GM12891 (cell line): Measurements from ENCODE around the gene ARF4.

Experiments
- DNase-seq: peaks from one replicate; pipeline ENCODE4 v3.0.0; 2011; ENCODE audit warnings: low spot score; ENCODE audit not compliant: insufficient read length
- FAIRE-seq: peaks from 2 replicates; lab custom pipeline; 2011; peaks lifted over from hg19 to GRCh38; lab: Jason Lieb, UNC
- PAX5 ChIP-seq: IDR thresholded peaks from 2 replicates; pipeline ENCODE4 v1.6.1; 2011; ENCODE audit warnings: low read length, moderate library complexity, mild to moderate bottlenecking; ENCODE audit not compliant: insufficient read depth, severe bottlenecking
- POLR2A ChIP-seq: IDR thresholded peaks from 2 replicates; pipeline ENCODE4 v1.6.1; 2011; ENCODE audit warnings: low read depth, low read length, control low read depth
- POLR2AphosphoS5 ChIP-seq: IDR thresholded peaks from 2 replicates; pipeline ENCODE4 v1.6.1; 2011; ENCODE audit warnings: low read depth, low read length, control low read depth
- POU2F2 ChIP-seq: IDR thresholded peaks from 2 replicates; pipeline ENCODE4 v1.6.1; 2011; ENCODE audit warnings: low read depth, mild to moderate bottlenecking, control low read depth, low read length, moderate library complexity
- SPI1 ChIP-seq: IDR thresholded peaks from 2 replicates; pipeline ENCODE4 v1.6.1; 2011; ENCODE audit warnings: low read depth, low read length, control low read depth
- TAF1 ChIP-seq: IDR thresholded peaks from 2 replicates; pipeline ENCODE4 v1.6.1; 2011; ENCODE audit warnings: low read depth, low read length, control low read depth

The ARF4 gene

GRCh38 chr3:57587905-57588304 lies 9.2 kb downstream of the ARF4 start:
- FAIRE-seq: no peak
- TF ChIP-seq PAX5 (no peak), POLR2AphosphoS5 (no peak), SPI1 (no peak), POLR2A (no peak), TAF1 (no peak), POU2F2 (no peak)
- DNase-seq: no peak

GRCh38 chr3:57586778-57587177 lies 10.4 kb downstream of the ARF4 start:
- DNase-seq (no peak), FAIRE-seq (no peak)
- TF ChIP-seq POLR2A: no peak
- no peak for TF ChIP-seq POU2F2
- no peak for TF ChIP-seq SPI1
- TF ChIP-seq POLR2AphosphoS5: no peak
- no peak for TF ChIP-seq PAX5
- TF ChIP-seq TAF1: no peak

GRCh38 chr3:57583544-57583943 lies 13.6 kb downstream of the ARF4 start:
- FAIRE-seq: no peak
- DNase-seq: no peak
- TF ChIP-seq PAX5: no peak
- TF ChIP-seq POLR2AphosphoS5: no peak
- TF ChIP-seq POU2F2: no peak
- TF ChIP-seq TAF1: no peak
- TF ChIP-seq POLR2A: no peak
- no peak for TF ChIP-seq SPI1

- DNase-seq (no peak), FAIRE-seq (no peak)
- no peak for TF ChIP-seq POLR2A
- no peak for TF ChIP-seq POU2F2
- TF ChIP-seq TAF1: no peak
- no peak for TF ChIP-seq SPI1
- no peak for TF ChIP-seq POLR2AphosphoS5
- TF ChIP-seq PAX5: no peak
Measured at GRCh38 chr3:57582474-57583168, 14.5 kb downstream of the ARF4 start.

- TF ChIP-seq POLR2AphosphoS5 (no peak), PAX5 (no peak), SPI1 (no peak), POU2F2 (no peak), TAF1 (no peak), POLR2A (no peak)
- FAIRE-seq (no peak), DNase-seq (no peak)
Measured at GRCh38 chr3:57577801-57578200, 19.3 kb downstream of the ARF4 start.

- DNase-seq (no peak), FAIRE-seq (no peak)
Measured at GRCh38 chr3:57575966-57576626, 21.0 kb downstream of the ARF4 start.

GRCh38 chr3:57572096-57572495 lies 25.0 kb downstream of the ARF4 start:
- TF ChIP-seq PAX5 (no peak), POU2F2 (no peak), POLR2AphosphoS5 (no peak), POLR2A (no peak), TAF1 (no peak), SPI1 (no peak)
- no peak for DNase-seq
- FAIRE-seq: no peak

More at GRCh38 chr3:57575966-57576626, 21.0 kb downstream of the ARF4 start:
- TF ChIP-seq PAX5: no peak
- no peak for TF ChIP-seq POU2F2
- TF ChIP-seq TAF1: no peak
- TF ChIP-seq POLR2AphosphoS5: no peak
- TF ChIP-seq SPI1: no peak
- TF ChIP-seq POLR2A: no peak

GRCh38 chr3:57570878-57571277 lies 26.3 kb downstream of the ARF4 start:
- TF ChIP-seq POLR2AphosphoS5 (no peak), SPI1 (no peak), POU2F2 (no peak), PAX5 (no peak), TAF1 (no peak), POLR2A (no peak)
- DNase-seq: no peak
- no peak for FAIRE-seq

- TF ChIP-seq TAF1 (no peak), POLR2A (no peak), POLR2AphosphoS5 (no peak), SPI1 (no peak), POU2F2 (no peak), PAX5 (no peak)
- no peak for FAIRE-seq
- no peak for DNase-seq
Measured at GRCh38 chr3:57569859-57570450, 27.2 kb downstream of the ARF4 start.
